A673 (cell line): ENCODE measurements around the gene DSE.

Experiments used
- CTCF ChIP-seq: fragments of 300-800, 200-600 bp; sonication (generic); conservative IDR thresholded peaks from 2 replicates; pipeline ENCODE4 v1.5.1; 2017; ENCODE audit warnings: low read depth, mild to moderate bottlenecking, antibody characterized with exemption, low read length, moderate library complexity, mixed read lengths
- EZH2 ChIP-seq: fragments of 200-600 bp; sonication (generic); IDR thresholded peaks from 2 replicates; pipeline ENCODE4 v1.6.1; 2017; ENCODE audit warnings: borderline replicate concordance, low read depth, mild to moderate bottlenecking, mixed read lengths, antibody characterized with exemption, low read length; ENCODE audit not compliant: poor library complexity, severe bottlenecking

- TF ChIP-seq CTCF, result no peak
- no peak for TF ChIP-seq EZH2
Observed at GRCh38 chr6:116467096-116467495, 96.3 kb downstream of the DSE start.
